Cardiac fibroblast (primary cell): Measurements from ENCODE around the gene ADGRD2.

ENCODE experiments used
- DNase-seq, 2 donors: peaks; one replicate each; pipeline versions ENCODE4 v3.0.0 to v3.0.0-alpha.2; 2010; ENCODE audit warnings: low read depth in 2 of 2
- H3K4me3 ChIP-seq, 2 donors: replicated peaks in 1 of 2; 1 replicate in 1 of 2; 2 replicates in 1 of 2; pipeline ENCODE4 v1.5.1; 2011; ENCODE audit warnings: low read depth in 2 of 2, low read length in 2 of 2, mild to moderate bottlenecking in 2 of 2, moderate library complexity in 1 of 2
- TF ChIP-seq, protein P1 (sequence below): IDR thresholded peaks from one replicate; pipeline ENCODE4 v1.5.1; 2011; ENCODE audit warnings: low read depth, mild to moderate bottlenecking, low read length, inconsistent platforms

ADGRD2 gene

DNA sequence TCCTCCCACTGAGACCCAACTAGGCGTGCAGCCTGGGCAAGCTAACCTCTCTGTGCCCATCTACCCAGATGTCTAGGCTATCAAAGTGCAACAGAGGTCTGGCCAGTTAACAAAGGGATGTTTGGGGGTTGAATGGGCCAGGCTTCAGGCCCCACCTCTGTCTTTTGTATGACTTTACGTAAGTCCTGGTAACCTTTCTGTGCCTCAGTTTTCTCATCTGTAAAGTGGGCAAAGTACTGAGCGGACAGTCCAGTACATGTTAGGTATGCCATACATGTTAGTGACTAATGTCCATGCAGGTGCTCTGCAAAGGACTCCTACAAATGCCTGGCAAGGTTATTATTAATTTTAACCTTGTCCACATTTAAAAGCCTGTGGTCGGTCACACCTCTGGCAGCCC lies 43.0 kb downstream of the ADGRD2 start:
- H3K4me3 ChIP-seq: no peak overlapping the region
- DNase-seq: no peak
- TF ChIP-seq, protein P1, sequence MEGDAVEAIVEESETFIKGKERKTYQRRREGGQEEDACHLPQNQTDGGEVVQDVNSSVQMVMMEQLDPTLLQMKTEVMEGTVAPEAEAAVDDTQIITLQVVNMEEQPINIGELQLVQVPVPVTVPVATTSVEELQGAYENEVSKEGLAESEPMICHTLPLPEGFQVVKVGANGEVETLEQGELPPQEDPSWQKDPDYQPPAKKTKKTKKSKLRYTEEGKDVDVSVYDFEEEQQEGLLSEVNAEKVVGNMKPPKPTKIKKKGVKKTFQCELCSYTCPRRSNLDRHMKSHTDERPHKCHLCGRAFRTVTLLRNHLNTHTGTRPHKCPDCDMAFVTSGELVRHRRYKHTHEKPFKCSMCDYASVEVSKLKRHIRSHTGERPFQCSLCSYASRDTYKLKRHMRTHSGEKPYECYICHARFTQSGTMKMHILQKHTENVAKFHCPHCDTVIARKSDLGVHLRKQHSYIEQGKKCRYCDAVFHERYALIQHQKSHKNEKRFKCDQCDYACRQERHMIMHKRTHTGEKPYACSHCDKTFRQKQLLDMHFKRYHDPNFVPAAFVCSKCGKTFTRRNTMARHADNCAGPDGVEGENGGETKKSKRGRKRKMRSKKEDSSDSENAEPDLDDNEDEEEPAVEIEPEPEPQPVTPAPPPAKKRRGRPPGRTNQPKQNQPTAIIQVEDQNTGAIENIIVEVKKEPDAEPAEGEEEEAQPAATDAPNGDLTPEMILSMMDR: no peak

DNA sequence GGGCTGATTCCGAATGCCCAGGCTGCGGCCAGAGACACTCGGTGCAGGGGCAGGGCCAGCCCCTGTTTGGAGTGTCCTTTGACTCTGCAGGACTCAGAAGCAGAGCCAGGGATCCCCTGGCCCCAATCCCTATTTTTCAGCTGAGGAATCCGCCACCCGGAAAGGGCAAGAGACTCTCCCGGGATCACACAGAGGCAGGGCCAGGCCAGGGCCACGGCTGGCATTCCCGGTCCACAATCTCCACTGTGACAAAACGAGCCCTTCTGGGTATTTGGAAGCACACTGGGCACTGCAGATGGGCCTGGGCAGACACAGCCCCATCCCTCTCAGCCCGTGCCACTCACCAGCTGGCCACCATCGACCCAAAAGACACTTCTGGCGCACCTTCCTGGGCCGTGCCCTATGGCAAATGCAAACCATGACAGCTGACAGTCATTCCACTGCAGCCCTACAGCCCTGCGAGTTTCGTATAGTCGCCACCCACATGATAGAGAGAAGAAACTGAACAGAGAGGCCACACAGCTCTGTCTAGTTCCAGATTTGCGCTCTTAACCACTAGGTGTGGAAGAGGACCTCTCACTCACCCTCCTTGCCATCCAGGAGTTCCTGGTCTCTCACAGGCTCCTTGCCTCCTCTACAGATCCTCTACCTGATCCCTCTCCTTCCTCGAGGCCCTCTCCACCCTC lies 43.7 kb downstream of the ADGRD2 start:
- DNase-seq: no peak
- TF ChIP-seq, protein P1: no peak
- H3K4me3 ChIP-seq: no peak overlapping the region

DNA sequence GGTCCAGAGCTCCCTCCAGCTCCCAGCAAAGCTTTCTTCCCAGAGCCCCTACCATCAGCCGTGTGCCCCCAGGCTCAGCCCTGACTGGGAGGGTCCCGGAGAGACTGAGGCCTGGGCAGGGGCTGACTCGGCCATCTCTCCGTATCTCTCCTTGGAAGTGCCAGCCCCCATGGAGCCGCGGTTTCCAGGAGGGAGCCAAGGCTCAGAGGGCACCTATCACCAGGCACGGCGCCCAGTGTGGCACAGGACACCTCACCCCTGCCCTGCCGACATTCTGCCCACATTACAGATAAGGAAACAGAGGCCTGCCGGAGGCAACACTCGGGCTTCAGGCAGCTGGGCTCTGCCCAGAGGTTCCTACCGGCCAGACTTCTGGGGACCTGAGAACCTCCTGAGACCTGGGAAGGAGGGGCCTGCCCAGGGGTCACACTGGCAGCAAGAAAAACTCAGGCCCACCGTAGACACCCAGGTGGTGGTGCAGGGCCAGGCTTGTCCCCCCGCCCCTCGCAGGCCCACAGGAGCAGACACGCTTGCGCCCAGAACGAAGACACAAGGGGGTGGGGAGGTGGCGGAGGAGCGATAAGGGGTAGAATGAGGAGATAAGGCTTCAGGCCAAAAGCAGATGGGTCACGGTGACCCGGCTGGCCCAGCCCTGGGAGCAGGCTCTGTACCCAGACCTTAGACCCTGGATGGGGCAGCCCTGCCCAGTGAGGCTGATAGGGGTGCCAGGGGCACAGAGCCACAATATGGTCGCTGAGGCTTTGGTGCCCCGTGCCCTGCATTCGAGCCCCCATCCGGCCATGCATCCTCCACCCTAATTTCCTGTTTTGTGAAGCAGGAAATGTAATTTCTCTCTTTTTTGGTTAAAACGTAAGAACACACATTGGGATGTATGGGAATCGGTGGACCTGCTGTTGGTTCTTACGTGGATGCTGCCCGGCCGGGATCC lies 45.1 kb downstream of the ADGRD2 start:
- DNase-seq: no peak
- H3K4me3 ChIP-seq: no peak overlapping the region
- TF ChIP-seq, protein P1: no peak

DNA sequence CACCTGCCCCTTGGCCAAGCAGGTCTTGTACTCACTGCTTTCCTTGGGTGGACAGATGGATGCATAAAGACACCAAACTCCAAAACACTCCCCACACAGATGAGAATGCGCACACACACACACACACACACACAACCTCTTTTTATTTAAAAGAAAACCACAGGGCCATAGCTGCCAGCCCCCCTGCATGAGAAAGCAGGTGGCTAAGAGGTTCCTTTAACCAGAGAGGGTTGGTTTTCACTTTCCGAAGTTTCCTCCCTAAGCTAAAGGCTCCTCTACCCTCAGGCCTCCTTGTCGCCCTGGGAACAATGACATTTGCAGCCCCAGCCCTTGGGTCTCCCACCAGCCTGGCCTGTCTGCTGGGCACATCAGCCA lies 45.8 kb downstream of the ADGRD2 start:
- no peak for DNase-seq
- TF ChIP-seq, protein P1: no peak
- H3K4me3 ChIP-seq: no peak overlapping the region

DNA sequence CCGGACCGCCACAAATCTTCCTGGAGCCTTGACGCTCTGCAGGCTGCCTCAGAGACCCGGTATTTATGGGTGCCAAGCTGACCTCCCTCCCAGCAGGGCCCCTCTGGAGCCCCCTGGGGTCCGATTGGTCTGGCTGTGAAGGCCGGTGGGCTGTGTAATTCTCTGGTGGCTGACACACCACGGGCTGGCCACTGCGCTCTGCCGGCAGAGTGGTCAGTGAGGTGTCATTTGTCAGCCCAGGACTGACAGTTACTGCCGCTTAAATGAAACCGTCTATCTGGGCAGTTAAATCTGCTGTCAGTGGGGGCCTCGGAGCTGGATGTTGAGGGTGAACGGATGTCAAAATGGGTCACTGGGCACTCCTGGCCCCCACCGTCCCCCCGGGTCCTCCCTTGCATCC lies 46.2 kb downstream of the ADGRD2 start:
- DNase-seq: no peak
- TF ChIP-seq, protein P1: no peak
- no peak overlapping the region for H3K4me3 ChIP-seq

DNA sequence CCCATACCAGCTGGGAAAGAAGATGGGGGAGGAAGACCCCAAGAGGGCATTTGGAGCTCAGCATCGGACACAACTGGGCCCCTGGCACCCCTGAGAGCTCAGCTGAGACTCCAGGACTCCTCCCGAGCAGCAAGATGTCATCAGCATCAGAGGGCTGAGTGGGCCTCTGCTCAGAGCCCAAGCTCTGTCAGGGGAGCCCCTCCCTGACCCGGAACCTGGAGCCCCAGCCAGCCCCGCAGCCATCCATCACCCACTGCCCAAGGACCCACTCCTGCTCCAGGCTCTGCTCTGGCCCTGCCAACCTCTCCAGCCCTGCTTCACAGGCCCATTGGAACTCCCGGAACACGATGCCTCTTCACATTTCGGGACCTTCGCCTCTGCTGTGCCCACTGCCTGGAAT lies 47.2 kb downstream of the ADGRD2 start:
- TF ChIP-seq, protein P1: no peak
- no peak for DNase-seq
- H3K4me3 ChIP-seq: no peak overlapping the region
